AG20443 (cell line): ENCODE measurements around the gene CEP131.

ENCODE experiments used
- DNase-seq: peaks from one replicate; pipeline ENCODE4 v3.0.0; 2012; ENCODE audit warnings: low spot score, mixed read lengths

CEP131 gene

DNA sequence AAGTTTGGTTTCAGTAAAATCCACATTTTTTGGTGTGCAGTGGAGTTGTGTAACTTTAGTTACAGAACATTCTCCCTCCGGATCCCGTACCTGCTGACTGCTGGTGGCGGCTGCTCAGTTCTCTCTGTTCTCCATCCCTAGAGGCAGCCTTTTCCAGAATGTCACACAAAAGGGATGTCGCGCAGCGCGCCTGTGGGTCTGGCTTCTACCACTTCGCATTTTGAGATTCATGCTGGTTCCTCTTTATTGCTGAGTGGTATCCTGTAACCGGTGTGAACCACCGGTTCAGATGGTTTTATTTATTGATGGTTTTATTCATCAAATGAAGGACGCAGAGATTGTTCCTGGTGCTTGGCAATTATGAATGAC is 981 bp upstream of the CEP131 start:
- DNase-seq: no peak

DNA sequence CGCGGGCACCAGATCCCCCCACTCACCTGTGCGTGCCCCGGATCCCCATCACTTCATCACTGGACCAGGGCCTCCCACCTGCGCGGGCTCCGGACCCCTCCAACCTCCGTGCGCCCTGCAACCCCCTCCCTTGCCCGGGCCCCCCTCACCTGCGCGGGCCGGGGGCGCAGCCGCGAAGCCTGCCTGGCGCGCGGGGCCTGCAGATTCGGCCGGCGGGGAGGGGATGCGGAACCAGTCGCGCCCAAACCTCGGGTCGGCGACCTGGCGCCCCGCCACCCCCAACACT is 202 bp downstream of the CEP131 start:
- no peak for DNase-seq

DNA sequence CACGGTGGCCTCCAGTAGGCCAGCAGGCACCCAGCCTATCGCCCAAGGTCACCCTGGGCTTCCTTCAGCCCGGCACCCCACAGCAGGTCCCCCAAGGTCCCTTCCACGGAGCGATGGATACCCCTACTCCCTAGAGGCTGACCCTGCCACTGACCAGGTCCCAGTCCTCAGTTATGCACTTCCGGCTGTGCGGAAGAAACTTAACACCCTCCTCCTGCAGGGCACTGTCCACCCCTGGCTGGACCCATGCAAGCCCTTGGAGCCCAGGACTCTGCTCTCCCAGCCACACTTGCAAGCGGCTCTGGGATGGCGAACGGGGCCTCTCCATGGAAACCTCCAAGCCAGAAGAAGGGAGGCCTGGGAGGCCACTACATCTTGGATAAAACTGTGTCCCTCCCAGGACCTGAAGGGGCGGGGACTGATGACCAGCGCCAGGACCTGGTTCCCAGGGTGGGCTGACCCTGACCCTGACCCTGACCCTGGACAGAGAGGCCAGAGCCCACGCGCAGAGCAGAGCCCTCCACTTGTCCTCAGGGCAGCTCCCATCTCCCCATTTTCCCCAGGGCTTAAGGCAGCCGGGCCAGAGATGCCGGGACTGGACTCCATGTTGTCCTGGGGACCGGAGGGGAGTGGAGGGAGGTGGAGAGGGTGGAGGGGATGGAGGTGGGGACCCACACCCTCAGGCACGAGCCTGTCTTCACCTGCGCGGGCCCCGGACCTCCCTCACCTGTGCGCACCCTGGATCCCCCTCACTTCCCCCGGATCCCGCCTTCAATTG is 734 bp downstream of the CEP131 start:
- DNase-seq: peak; percentile 32

DNA sequence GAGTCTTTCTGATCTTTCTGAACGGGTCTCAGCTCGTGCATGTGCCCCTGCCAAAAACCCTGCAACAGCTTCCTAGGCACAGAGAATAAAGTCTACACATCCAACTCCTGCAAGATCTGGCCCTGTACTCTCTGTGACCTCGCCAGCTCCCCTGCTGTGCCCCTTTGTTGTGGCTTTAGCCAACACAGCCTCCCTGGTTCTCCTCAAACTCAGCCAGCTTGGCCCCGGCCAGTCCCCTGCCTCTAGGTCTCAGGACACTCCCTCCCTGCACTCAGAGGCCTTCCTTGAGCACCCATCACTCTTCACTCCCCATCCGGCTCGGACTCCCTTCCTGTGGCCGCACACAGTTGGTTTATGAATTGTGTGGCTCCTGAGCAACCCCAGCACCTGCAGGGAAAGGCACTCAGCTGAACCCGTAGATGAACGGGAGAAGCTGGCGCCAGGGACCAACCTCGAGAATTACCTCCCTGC is 1.4 kb downstream of the CEP131 start:
- DNase-seq: no peak

DNA sequence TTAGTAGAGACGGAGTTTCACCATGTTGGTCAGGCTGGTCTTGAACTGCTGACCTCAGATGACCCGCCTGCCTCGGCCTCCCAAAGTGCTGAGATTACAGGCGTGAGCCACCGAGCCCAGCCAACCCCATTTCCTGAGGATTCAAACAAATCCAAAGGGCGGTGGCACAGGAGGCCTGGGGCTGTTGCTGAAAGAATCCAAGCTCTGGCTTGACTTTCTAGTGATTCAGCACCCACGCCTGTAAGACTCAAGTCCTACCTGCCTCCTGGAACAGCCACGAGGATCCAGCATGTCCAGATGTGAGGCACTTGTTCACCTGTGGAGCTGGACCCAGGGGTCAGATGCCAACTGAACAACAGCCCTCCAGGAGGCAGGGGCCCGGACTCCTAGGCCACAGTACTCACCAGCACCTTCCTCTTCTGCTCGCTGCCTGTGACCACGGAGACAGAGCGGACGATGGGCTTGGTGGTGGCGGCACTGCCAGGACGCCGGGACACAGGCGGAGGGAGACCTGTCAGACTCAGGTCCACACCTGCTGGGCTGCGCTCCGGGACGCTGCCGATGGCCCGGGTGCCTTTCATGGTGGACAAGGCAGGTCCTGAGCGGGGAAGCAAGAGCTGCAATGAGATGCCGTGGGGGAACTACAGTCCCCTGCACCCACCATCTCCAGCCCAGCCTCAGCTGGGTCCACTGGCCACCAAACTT is 3.1 kb downstream of the CEP131 start:
- DNase-seq: no peak

DNA sequence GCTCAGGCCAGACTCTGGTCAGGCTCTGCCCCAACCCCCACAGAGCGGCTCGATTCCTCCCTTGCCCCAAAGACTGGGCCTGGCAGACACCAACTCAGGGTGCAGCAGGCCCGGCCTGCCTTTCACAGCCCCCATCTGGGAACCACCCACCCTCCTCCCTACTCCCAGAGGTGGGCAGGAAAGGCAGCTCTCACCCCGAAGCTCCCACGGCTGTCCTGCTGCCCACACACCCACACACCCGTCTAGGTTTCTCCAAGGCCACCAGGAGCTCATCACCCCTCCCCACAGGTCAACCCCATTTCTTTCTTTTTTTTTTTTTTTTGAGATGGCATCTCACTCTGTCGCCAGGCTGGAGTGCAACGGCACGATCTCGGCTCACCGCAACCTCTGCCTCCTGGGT is 3.8 kb downstream of the CEP131 start:
- no peak for DNase-seq

DNA sequence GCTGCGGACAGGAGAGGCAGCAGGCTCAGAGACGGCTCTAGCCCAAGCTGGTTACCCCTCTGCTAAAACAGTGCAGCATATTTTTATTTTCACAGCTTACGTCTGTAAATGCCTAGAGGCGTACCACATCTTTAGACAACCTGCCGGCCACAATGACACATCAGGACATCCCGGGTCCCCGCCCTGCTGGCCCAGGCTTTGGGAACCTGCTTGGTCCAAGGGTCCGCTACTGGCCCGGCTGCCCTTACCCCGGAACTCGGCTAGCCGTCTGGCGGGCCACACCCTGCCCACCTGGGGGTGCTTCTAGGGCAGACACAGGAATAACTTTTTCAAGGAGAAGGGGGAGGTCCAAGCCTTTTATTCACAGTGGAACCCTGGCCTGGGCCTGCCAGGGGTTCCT is 4.3 kb downstream of the CEP131 start:
- no peak for DNase-seq

DNA sequence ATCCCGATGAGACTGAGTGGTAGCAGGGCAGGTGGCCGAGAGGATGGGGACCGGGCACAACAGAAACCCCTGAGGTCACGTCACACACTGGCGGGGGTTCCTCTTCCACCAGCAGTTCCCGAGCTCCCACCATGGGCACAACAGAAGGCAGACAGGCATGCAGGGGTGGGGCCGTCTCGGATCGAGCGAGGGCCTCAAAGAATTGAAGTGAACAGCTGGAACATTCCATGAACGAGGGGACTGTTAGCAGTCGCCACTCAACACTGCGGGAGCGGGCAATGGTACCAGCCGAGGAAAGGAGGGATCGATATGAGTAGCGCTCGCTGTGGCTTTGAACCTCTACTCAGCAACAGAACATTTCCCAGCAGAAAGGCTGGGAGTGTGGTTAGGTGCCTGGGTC is 5.3 kb downstream of the CEP131 start:
- DNase-seq: no peak

DNA sequence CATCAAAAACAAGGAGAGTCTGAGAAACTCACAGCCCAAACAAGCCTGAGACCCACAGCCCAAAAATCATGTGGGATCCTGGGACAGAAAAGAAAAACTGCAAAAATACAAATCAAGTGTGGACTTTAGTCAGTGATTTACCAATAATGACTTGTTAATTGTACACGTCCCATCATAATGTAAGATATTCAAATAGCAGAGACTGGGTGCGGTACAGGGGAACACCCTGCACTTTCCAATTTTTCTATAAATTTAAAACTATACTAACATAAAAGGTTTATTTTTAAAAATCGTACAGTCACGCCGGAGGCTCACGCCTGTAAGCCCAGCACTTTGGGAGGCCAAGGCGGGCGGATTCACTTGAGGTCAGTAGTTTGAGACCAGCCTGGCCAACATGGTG is 8.8 kb downstream of the CEP131 start:
- no peak for DNase-seq

DNA sequence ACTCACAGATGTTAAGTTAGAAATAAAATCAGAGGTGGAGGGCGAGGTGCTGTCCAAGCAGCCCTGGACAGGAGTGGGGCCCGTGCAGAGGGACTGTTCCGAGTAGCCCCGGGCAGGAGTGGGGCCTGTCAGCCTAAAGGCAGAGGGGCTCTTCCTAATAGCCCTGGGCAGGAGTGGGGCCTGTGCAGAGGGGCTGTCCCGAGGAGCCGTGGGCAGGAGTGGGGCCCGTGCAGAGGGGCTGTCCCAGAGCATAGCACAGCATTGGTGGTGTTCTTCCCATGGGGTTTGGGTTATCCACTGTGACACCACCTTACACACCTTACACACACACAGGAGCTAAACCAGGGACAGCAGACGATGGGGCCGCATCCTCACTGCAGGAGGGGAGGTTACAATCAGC is 10.4 kb downstream of the CEP131 start:
- no peak for DNase-seq

DNA sequence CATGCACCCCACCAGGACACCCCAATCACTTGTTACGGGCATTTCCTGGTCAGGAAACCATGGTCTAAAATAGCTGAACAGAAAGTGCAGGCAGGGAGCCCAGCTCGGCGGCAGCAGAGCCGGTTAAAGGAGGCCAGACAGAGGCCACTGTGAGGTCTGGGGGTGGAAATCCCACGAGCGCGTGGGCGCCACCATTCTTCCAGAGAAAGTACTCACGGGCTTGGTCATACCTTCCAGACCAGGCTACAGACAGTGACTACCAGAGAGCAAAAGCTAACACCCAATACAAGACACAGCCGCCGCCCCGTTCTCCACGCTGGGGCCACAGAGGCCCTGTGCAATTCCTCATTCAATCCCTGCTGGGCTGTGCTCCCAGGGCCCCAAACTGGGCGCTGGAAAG is 11.9 kb downstream of the CEP131 start:
- DNase-seq: no peak

DNA sequence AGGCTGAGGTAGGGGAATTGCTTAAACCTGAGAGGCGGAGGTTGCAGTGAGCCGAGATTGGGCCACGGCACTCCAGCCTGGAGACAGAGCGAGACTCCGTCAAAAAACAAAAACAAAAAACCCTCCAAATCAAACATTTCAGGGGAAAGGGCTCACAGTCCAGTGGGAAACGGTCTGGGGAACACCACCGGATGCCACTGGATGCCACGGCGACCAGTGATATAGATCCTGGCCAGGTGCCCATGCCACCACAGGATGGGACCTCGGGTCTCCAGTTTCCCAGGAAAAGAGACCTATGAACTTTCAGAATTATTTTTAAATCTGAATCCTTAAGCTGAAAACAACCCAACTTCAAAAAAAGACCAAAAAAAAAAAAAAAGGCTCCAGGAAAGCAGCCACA is 12.3 kb downstream of the CEP131 start:
- no peak for DNase-seq

DNA sequence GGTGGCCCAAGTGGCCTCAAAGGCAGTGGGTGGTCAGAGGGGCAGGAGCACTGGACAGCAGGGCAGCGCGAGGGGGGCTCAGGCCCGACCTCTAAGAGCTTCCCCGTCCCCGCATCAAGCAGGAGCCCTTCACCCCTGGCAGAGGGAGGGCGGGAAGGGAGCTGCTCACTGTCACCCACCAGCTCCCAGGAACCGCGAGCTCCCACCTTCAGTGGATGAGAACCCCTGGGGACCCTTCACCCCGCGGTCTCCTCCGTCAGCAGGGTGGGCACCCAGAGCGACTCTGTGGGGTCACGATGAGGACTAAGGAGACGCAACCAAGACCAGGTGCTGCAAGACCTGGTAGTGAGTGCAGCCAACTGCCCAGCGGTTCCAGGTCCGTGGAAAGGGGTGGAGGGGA is 13.6 kb downstream of the CEP131 start:
- DNase-seq: no peak

DNA sequence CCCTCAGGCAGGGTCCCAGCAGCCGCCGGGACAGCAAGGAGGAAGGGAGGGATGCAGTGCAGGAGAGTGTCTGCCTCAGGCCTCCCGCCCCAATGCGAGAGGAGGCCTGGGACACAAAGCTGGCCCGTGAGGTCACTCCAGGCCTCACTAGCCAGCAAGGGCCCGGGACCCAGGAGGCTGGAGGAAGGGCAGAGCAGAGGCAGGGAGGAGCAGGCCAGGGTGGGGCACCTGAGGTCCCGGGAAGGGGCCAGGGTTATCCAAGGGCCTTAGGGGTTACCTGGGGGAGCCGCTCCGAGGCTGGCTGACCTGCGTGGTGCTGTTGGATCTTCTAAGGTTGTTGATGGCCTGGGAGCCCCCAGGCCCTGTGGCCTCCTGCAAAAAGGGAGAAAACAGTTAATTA is 14.1 kb downstream of the CEP131 start:
- DNase-seq: no peak

DNA sequence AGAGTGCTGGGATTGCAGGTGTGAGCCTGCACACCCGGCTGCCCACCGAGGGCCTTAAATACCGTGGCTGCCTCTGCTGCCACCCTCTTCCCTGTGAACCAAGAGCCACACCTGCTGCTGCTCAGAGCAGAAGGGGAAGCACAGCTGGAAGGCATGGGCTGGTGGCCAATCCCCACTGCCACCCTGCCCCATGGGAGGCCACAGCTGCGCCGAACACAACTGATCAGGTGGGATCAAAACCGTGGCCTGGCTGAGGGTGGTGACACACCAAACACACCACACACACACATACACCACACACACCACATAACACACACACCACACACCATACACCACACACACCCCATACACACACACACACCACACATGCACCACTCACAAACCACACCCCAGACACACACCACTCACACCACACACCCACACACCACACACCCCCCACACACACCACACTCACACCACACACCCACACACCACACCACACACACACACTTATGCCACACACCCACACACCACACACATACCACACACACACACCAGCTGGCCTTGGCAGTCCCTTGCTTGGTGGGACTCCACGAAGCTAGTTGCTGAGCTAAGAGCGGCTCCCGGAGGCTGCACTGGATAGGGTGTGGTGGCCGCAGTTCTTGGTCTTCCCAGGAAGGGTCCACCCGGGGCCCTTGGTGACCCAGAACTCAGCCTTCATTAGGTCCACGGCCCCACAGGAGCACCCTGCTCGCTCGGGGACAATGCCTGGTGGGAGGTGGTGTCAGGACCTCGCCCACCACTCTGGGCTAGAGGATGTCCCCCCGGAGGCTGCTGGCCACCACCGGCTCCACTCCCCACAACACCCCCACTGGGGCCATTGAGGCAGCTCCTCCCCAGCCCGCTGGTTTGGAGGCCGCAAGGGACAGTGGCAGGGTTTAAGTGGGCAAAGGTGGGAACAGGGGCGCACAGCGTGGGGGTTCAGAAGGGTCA is 14.9 kb downstream of the CEP131 start:
- DNase-seq: no peak

DNA sequence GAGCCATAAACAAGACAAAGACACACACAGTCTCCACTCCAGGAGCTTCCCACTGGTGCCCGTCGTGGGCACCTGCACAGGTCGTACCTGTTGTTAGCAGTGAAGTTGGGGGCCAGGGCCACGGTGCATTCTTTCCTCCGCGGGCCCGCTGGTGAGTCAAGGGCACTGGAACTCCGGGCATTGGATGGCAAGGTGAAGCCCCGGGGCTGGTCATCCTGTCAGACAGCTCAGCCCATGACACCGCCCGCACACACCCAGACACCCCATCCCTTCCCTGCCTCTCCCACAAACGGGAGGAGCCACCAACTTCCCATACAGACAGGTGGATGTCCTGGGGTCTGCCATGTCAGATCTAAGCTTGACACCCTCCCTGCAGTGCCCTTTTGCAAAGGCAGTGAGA is 16.1 kb downstream of the CEP131 start:
- no peak for DNase-seq

DNA sequence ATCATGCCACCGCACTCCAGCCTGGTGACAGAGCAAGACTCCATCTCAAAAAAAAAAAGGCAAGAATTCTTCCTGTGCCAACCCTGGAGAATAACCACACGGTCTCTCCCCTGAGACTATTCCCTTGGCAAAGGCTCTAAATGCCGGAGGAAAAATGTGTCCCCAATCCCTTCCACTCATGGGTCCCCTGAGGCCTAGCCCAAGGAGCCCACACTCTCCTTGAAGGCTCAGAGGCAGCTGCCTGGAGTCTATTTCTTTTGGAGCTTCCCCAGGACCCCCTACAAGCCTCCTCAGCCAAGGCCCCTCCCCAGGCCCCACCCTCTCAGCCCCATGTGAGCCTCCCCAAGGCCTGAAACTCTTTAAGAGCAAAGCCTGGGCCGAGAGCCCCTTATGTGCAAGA is 16.6 kb downstream of the CEP131 start:
- DNase-seq: no peak

DNA sequence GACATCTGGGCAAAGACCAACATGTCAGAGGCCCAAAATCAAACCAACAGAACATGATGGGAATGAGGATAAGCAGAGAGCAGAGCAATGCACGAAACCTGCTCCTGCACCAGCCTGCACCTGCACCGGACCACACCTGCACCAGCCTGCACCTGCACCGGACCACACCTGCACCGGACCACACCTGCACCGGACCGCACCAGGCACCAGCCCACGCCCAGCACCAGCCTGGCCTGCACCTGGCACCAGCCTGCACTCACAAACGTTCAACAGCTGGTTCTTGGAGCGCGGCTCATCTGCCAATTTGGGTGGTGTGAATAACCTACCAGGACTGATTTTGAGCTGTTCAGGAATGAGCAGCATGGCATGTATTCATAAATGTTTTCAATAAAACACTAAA is 18.2 kb downstream of the CEP131 start:
- DNase-seq: no peak

DNA sequence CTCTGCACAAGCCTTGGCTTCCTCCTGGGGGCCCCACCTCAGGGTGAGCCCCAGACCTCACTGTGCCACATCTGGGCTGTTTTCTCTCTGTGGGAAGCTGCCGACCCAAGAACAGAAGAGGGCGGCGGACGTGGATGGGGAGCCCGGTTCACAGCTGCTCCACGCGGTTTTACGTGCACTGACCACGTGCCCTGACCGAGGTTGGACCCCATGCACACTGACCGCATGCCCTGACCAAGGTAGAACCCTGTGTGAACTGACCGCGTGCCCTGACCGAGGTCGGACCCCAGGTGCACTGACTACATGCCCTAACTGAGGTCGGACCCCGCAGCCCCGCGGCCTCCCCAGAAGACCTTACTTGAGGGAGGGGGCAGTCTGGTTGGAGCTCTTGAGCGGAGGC is 19.6 kb downstream of the CEP131 start:
- DNase-seq: no peak

DNA sequence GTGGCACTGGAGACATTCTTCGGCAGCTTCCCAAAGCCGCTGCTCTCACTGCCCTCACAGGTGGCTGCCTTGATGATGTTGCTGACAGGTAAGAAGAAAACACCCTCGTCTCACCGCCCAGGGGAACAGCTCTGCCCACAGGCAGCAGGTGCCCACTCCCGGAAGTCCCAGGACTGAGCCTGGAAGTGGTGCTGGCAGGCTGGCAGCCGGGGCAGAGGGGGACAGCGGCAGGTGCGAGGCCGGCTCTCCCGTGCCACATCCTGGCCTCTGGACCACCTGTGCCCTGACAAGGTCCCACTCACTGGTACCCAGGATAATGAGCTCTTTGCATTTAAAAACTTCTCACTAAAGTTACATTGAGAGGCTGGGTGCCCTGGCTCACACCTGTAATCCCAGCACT is 20.4 kb downstream of the CEP131 start:
- no peak for DNase-seq

DNA sequence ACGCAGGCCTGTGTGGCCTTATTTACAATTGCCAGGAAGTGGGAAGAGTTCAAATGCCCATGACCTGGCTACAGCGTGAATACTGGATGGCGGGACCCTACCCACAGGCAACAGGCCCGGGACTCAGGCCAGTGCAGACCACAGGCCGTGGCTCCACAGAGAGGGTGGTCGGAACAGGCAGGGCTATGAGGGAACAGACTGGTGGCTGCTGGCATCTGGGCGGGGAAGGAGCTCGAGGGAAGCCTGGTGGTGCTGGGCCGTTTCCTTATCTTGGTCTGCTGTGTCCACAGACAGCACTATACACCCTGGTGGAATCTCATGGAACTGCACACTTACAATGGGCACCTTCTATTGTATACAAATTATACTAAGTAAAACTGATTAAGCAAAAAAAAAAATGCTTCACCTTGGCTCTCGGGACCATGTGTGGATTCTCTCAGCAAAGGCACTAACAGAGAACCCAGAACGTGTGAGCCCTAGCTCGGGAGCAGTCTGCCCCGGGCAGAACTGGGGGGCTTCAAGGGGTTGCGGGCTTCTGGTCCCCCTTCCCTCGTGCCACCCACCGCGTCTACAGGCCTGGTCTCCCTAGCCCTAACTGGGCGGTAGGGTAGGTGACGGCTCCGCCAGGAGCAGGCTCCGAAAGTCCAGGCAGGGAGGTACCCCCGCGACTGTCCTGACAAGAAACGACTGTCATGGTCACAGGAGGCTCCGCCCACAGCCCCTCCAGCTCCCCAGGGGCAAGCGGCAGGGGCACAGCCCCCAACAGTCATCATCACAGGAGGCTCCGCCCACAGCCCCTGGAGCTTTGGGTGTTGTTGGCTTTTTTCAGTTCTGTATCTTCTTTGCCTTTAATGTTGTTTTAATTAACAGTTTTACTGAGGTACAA is 21.8 kb downstream of the CEP131 start:
- peak; percentile 88 for DNase-seq

DNA sequence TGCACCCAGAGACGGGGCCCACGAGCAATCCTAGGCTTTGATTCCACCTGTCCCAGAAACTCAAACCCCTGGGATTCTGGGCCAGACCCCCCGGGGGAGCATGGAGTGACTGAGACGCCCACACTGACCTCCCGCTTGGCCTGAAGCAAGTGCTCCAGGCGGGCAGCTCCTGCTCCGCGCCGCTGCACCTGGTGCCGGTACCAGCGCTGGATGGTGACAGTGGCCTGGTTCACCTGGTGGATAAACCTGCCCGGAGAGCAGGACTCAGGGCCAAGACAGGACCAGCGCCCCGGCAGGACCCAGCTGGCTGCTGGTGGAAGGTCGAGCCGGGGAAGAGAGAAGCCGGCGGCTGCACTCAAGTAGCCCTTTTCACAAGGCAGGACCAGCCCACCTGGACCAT is 22.6 kb downstream of the CEP131 start:
- DNase-seq: no peak
